ENCODE results near the gene TSPAN2.

GRCh38 chr1:115112496-115113375 lies 23.4 kb upstream of the TSPAN2 start:
- TF ChIP-seq CTCF (IDR thresholded peaks at IDR 0.05) = peak; percentile 97
- no peak for TF ChIP-seq POLR2AphosphoS5 (IDR thresholded peaks at IDR 0.05; ENCODE audit: low read depth, low read length)
- no peak for TF ChIP-seq FOXM1 (IDR thresholded peaks at IDR 0.05; ENCODE audit: low read depth)
